ENCODE data around the gene NPHP3.

- TF ChIP-seq CTCF (conservative IDR thresholded peaks at IDR 0.05; ENCODE audit: low read depth, low read length) = no peak
- TF ChIP-seq EZH2 (IDR thresholded peaks at IDR 0.05; ENCODE audit: borderline replicate concordance, low read depth, low read length, poor library complexity, severe bottlenecking) = no peak
These were observed at the start of gene NPHP3 for GRCh38 chr3:132722165-132723023.

All from A673 (cell line).